ENCODE data around the gene ATP6AP2.
"Not testable (repeated sequence)": the region's sequence is repeated elsewhere in the genome, so short reads cannot be mapped to it uniquely, and the experiment has no call there.

DNA sequence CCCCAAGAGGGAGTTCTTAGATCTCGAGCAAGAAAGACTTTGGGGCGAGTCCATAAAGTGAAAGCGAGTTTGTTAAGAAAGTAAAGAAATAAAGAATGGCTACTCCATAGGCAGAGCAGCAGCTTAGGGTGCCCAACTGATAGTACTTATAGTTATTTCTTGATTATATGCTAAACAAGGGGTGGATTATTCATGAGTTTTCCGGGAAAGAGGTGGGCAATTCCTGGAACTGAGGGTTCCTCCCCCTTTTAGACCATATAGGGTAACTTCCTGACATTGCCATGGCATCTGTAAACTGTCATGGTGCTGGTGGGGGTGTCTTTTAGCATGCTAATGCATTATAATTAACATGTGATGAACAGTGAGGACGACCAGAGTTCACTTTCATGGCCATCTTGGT lies 9.6 kb upstream of the ATP6AP2 start:
- TF ChIP-seq, protein P1, sequence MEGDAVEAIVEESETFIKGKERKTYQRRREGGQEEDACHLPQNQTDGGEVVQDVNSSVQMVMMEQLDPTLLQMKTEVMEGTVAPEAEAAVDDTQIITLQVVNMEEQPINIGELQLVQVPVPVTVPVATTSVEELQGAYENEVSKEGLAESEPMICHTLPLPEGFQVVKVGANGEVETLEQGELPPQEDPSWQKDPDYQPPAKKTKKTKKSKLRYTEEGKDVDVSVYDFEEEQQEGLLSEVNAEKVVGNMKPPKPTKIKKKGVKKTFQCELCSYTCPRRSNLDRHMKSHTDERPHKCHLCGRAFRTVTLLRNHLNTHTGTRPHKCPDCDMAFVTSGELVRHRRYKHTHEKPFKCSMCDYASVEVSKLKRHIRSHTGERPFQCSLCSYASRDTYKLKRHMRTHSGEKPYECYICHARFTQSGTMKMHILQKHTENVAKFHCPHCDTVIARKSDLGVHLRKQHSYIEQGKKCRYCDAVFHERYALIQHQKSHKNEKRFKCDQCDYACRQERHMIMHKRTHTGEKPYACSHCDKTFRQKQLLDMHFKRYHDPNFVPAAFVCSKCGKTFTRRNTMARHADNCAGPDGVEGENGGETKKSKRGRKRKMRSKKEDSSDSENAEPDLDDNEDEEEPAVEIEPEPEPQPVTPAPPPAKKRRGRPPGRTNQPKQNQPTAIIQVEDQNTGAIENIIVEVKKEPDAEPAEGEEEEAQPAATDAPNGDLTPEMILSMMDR (conservative IDR thresholded peaks at IDR 0.05 in 1 of 2, IDR thresholded peaks at IDR 0.05 in 1 of 2; ENCODE audit: extremely low read depth in 1 of 2, insufficient read depth in 1 of 2, low read depth in 1 of 2, low read length in 2 of 2), result not testable (repeated sequence)
- TF ChIP-seq EZH2 (IDR thresholded peaks at IDR 0.05; ENCODE audit: borderline replicate concordance, low read length), result not testable (repeated sequence)
